Fibroblast of lung (primary cell): ENCODE data around the gene PGC. TPM values are rescaled to one million over a fixed set of nuclear protein-coding genes. Genes with fewer than 3 reads are reported as not detected.

ENCODE experiments used
- DNase-seq, 2 donors: peaks; one replicate each; pipeline versions ENCODE4 v3.0.0 to v3.0.0-alpha.2; 2010; ENCODE audit warnings: low read depth in 2 of 2
- H2AFZ ChIP-seq: 2 replicates; pipeline ENCODE4 v1.5.1; 2012; ENCODE audit warnings: low read length, control low read depth, inconsistent platforms
- H3K27ac ChIP-seq: 2 replicates; pipeline ENCODE4 v1.5.1; 2011; ENCODE audit warnings: low read length, control low read depth; ENCODE audit not compliant: insufficient read depth
- H3K27me3 ChIP-seq: 2 replicates; pipeline ENCODE4 v1.5.1; 2011; ENCODE audit warnings: mild to moderate bottlenecking, low read length; ENCODE audit not compliant: control insufficient read depth, insufficient read depth
- H3K36me3 ChIP-seq: 2 replicates; pipeline ENCODE4 v1.5.1; 2011; ENCODE audit warnings: low read length; ENCODE audit not compliant: control insufficient read depth, insufficient read depth
- H3K4me1 ChIP-seq: 2 replicates; pipeline ENCODE4 v1.5.1; 2011; ENCODE audit warnings: low read length; ENCODE audit not compliant: control insufficient read depth, insufficient read depth; ENCODE audit errors: extremely low read depth
- H3K4me2 ChIP-seq: 2 replicates; pipeline ENCODE4 v1.5.1; 2011; ENCODE audit warnings: low read length, control low read depth; ENCODE audit not compliant: insufficient read depth; ENCODE audit errors: extremely low read depth
- H3K4me3 ChIP-seq, 4 experiments: fragments of 200-600 bp in 1 of 4; sonication (generic) in 1 of 4; replicated peaks in 1 of 4; 2 replicates each; pipeline ENCODE4 v1.5.1; 2011 to 2016; ENCODE audit warnings: low read length in 4 of 4, low read depth in 3 of 4, mild to moderate bottlenecking in 3 of 4, control low read depth in 2 of 4, inconsistent platforms in 1 of 4, mixed read lengths in 1 of 4; ENCODE audit not compliant: insufficient read depth in 1 of 4; ENCODE audit errors: control extremely low read depth in 1 of 4
- H3K79me2 ChIP-seq: 2 replicates; pipeline ENCODE4 v1.5.1; 2012; ENCODE audit warnings: mild to moderate bottlenecking, low read length, inconsistent platforms; ENCODE audit not compliant: control insufficient read depth, insufficient read depth
- H3K9ac ChIP-seq: 2 replicates; pipeline ENCODE4 v1.5.1; 2011; ENCODE audit warnings: mild to moderate bottlenecking, low read length, control low read depth; ENCODE audit not compliant: insufficient read depth
- H3K9me3 ChIP-seq: 2 replicates; pipeline ENCODE4 v1.5.1; 2012; ENCODE audit warnings: low read depth, low read length; ENCODE audit not compliant: control insufficient read depth, insufficient read depth
- H4K20me1 ChIP-seq: 2 replicates; pipeline ENCODE4 v1.5.1; 2011; ENCODE audit warnings: low read length; ENCODE audit not compliant: control insufficient read depth, insufficient read depth; ENCODE audit errors: extremely low read depth
- EZH2 ChIP-seq: IDR thresholded peaks from 2 replicates; pipeline ENCODE4 v1.5.1; 2012; ENCODE audit warnings: low read length, control low read depth, mild to moderate bottlenecking; ENCODE audit errors: missing control alignments
- polyA minus RNA-seq: library from RNA; depleted of rRNA, polyadenylated mRNA; stranded (reverse); fragments of >200 nt; gene quantifications from 2 replicates; pipeline ENCODE4 v1.2.3, GENCODE V29; 2011; ENCODE audit warnings: low replicate concordance
- polyA plus RNA-seq, 2 donors: library from polyadenylated mRNA; depleted of rRNA in 1 of 2; stranded (reverse) in 1 of 2; unstranded in 1 of 2; fragments of >200 nt; gene quantifications; 2 replicates each; pipeline ENCODE4 v1.2.1, GENCODE V29; 2011 to 2012; ENCODE audit warnings: missing spikeins in 1 of 2
- total RNA-seq: library from RNA; depleted of rRNA; stranded (reverse); fragments of >200 nt; gene quantifications from 2 replicates; pipeline ENCODE4 v1.2.1, GENCODE V29; 2014
- TF ChIP-seq, protein P1 (sequence below), 2 donors: IDR thresholded peaks in 1 of 2; conservative IDR thresholded peaks in 1 of 2; 1 replicate in 1 of 2; 2 replicates in 1 of 2; pipeline ENCODE4 v1.5.1; 2011 to 2012; ENCODE audit warnings: low read length in 2 of 2, control low read depth in 1 of 2, inconsistent platforms in 1 of 2, low read depth in 1 of 2, mild to moderate bottlenecking in 1 of 2

The PGC gene
- not detected in 2 replicates for total RNA-seq
- polyA plus RNA-seq: not detected in 2 replicates
- not detected in 2 replicates for polyA plus RNA-seq (2012)
- 2.3 TPM in 1 of 2 replicates, not detected in the other for polyA minus RNA-seq

DNA sequence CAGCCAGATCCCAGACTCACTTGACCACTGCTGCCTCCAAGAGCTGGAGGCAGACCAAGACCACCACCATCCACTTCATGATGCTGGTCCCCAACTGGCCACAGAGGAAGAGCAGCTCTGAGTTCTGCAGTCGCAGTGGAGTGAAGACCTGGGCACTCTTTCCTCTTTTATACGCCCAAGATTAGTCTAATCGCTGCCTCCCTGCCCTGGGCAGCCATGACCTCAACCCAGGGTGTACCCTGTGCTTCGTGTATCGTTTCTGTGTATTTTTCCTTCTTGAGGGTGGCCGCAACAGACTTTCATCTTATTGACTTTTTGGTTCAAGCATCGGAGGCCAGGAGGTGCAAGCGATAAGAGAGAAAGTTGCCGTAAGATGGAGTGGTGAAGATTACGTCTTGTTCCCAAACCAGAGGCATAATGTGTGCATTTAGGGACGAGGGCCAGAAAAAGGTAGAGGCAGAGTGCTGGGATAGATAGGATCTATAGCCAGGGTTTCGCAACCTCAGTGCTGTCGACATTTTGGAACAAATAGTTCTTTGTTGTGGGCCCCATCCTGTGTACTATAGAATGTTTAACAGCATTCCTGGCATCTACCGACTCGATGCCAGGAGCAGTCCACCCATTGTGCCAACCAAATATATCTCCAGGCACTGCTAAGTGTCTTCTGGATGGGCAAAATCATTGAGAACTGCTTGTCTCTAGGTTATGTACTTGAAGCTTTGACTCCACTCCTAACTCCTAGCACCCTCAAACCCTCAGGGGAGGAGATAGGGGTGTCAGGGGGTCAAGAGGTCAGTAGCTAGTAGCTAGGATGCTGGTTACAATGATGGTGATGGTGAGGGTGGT lies at the start of gene PGC:
PGC (minus strand) TSS at position 142 of the 846 bp plus-strand sequence; CDS start at position 79, 63 bp downstream.
- no peak within 1 kb of the TSS for H3K4me3 ChIP-seq
- DNase-seq: no peak

GRCh38 chr6:41796474-41796873 lies 49.3 kb upstream of the PGC start:
- H3K4me3 ChIP-seq: no peak overlapping the region
- no peaks in the 10 kb centered on the region for H3K9me3 ChIP-seq
- no peaks in the 10 kb centered on the region for H3K36me3 ChIP-seq
- H3K27ac ChIP-seq: no peak overlapping the region
- H3K4me1 ChIP-seq: no peaks in the 10 kb centered on the region
- H2AFZ ChIP-seq: no peak overlapping the region
- no peaks in the 10 kb centered on the region for H4K20me1 ChIP-seq
- H3K79me2 ChIP-seq: no peaks in the 10 kb centered on the region
- no peak for DNase-seq
- no peak overlapping the region for H3K9ac ChIP-seq
- no peak overlapping the region for H3K4me2 ChIP-seq
- no peak for TF ChIP-seq EZH2
- TF ChIP-seq, protein P1, sequence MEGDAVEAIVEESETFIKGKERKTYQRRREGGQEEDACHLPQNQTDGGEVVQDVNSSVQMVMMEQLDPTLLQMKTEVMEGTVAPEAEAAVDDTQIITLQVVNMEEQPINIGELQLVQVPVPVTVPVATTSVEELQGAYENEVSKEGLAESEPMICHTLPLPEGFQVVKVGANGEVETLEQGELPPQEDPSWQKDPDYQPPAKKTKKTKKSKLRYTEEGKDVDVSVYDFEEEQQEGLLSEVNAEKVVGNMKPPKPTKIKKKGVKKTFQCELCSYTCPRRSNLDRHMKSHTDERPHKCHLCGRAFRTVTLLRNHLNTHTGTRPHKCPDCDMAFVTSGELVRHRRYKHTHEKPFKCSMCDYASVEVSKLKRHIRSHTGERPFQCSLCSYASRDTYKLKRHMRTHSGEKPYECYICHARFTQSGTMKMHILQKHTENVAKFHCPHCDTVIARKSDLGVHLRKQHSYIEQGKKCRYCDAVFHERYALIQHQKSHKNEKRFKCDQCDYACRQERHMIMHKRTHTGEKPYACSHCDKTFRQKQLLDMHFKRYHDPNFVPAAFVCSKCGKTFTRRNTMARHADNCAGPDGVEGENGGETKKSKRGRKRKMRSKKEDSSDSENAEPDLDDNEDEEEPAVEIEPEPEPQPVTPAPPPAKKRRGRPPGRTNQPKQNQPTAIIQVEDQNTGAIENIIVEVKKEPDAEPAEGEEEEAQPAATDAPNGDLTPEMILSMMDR (conservative IDR thresholded peaks at IDR 0.05 in 1 of 2, IDR thresholded peaks at IDR 0.05 in 1 of 2; ENCODE audit: low read depth in 1 of 2, low read length in 2 of 2): no peak
- H3K27me3 ChIP-seq: no peaks in the 10 kb centered on the region

More for the DNA sequence above, at the start of gene PGC:
- no peak within 1 kb of the TSS for H2AFZ ChIP-seq
- H4K20me1 ChIP-seq: no peaks in the 10 kb centered on the region
- no peaks in the 10 kb centered on the region for H3K9me3 ChIP-seq
- H3K9ac ChIP-seq: no peak within 1 kb of the TSS
- no peak within 1 kb of the TSS for H3K4me2 ChIP-seq
- H3K27me3 ChIP-seq: no peaks in the 10 kb centered on the region
- TF ChIP-seq, protein P1 (conservative IDR thresholded peaks at IDR 0.05 in 1 of 2, IDR thresholded peaks at IDR 0.05 in 1 of 2; ENCODE audit: low read depth in 1 of 2, low read length in 2 of 2): no peak
- TF ChIP-seq EZH2: no peak
- no peaks in the 10 kb centered on the region for H3K4me1 ChIP-seq
- no peaks in the 10 kb centered on the region for H3K36me3 ChIP-seq
- H3K79me2 ChIP-seq: no peaks in the 10 kb centered on the region
- H3K27ac ChIP-seq: no peak within 1 kb of the TSS

- no peak for DNase-seq
- H3K4me1 ChIP-seq: no peaks in the 10 kb centered on the region
- no peak for TF ChIP-seq EZH2
- TF ChIP-seq, protein P1 (conservative IDR thresholded peaks at IDR 0.05 in 1 of 2, IDR thresholded peaks at IDR 0.05 in 1 of 2; ENCODE audit: low read depth in 1 of 2, low read length in 2 of 2): no peak
- no peaks in the 10 kb centered on the region for H4K20me1 ChIP-seq
- no peak overlapping the region for H3K4me3 ChIP-seq
- H3K9me3 ChIP-seq: no peaks in the 10 kb centered on the region
- H3K36me3 ChIP-seq: peaks cover 3% of the 10 kb centered on the region
- H2AFZ ChIP-seq: no peak overlapping the region
- H3K9ac ChIP-seq: no peak overlapping the region
- H3K4me2 ChIP-seq: no peak overlapping the region
- peaks cover 13% of the 10 kb centered on the region for H3K79me2 ChIP-seq
- no peaks in the 10 kb centered on the region for H3K27me3 ChIP-seq
- no peak overlapping the region for H3K27ac ChIP-seq
Observed at GRCh38 chr6:41791984-41792383, 44.8 kb upstream of the PGC start.
